ENCODE measurements around the gene HSD17B8.

GRCh38 chr6:33165581-33166258 lies 38.7 kb upstream of the HSD17B8 start:
- TF ChIP-seq CTCF (IDR thresholded peaks at IDR 0.05) (no peak), ZFX (IDR thresholded peaks at IDR 0.05; ENCODE audit: borderline replicate concordance) (no peak)

Data from 22Rv1 (cell line).